ACHN (cell line): ENCODE data around the gene EPHB2.
"Not testable (repeated sequence)": the region's sequence is repeated elsewhere in the genome, so short reads cannot be mapped to it uniquely, and the experiment has no call there.

Experiments
- DNase-seq: peaks from one replicate; pipeline ENCODE4 v3.0.0-alpha.2; 2015
- in situ Hi-C: cut with HindIII; loops from 2 replicates; pipeline ENCODE4 v1.10.0; 2017; ENCODE audit warnings: low sequenced_read_pairs, low pct_ligation_motif_present, low pct_unique_long_range_greater_than_20kb

Gene EPHB2

DNA sequence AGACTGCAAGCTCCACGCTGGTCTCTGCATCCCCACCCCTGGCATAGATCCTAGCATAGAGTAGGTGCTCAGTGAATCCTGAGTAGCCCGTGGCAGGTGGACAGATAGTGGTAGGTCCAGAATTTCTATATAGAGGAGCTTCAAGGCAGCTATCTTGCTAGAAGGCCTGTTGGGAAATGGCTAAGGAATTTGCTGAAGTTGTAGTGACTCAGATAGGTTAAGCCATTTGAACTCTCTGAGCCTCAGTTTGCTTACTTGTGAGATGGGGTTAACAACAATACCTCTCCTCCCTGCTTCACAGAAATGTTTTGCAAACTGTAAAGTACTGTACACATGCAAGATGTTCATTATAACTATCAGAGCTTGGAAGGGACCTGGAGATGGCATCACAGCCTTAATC, 23.4 kb upstream of the EPHB2 start:
- in situ Hi-C loops: no loop called here
- no peak for DNase-seq

- no peak for DNase-seq
- in situ Hi-C loops: no loop called here
Observed at GRCh38 chr1:22688466-22688865, 22.2 kb upstream of the EPHB2 start.

GRCh38 chr1:22689505-22689904, 21.1 kb upstream of the EPHB2 start:
- DNase-seq: peak; percentile 95
- in situ Hi-C loops: no loop called here

DNA sequence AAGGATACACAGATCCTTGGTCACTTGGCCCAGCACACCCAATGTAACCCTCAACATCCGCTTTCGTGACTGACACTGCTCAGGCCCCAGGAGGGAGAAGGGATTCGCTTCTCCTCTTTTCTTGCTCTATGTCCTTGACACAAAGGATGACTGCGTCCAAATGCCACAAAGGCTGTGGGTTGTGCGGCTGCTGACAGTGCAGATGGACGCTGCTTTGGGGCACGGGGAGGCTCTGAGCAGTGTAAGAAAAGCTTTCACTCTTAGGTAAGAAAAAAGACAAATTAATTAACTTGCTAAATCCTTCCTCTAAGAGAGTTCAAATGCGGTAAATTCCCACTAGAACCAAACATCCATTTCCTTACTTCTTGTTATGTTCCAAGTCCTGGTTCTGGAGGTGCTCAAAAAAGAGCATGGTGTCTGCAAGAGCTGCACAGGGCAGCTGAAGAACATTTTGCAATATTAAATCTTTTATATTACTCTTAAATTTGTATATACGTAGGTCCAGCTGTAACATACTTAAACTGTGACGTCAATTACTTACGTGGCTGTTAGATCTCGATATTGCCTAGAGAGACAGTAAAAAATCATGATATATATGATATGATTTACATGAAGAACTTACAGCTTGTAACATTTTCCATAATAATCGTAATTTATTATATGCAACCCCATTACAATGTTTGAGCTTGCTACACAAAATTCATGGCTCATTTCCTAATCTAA, 19.4 kb upstream of the EPHB2 start:
- in situ Hi-C loops: no loop called here
- no peak for DNase-seq

GRCh38 chr1:22694172-22694571, 16.5 kb upstream of the EPHB2 start:
- in situ Hi-C loops: no loop called here
- DNase-seq: no peak

DNA sequence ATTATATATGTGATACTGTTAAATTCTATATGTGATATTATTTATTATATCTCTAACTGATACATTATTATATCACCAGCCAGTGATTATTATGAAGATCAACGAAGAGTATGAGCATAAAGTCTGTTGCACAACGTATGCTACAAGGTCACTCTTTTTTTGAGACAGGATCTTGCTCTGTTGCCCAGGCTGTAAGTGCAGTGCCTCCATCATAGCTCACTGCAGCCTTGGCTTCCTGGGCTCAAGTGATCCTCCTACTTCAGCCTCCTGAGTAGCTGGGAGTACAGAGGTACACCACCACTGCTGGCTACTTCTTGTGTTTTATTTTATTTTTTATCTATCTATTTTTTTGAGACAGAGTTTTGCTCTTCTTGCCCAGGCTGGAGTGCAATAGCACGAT, 14.0 kb upstream of the EPHB2 start:
- in situ Hi-C loops: no loop called here
- DNase-seq: no peak

DNA sequence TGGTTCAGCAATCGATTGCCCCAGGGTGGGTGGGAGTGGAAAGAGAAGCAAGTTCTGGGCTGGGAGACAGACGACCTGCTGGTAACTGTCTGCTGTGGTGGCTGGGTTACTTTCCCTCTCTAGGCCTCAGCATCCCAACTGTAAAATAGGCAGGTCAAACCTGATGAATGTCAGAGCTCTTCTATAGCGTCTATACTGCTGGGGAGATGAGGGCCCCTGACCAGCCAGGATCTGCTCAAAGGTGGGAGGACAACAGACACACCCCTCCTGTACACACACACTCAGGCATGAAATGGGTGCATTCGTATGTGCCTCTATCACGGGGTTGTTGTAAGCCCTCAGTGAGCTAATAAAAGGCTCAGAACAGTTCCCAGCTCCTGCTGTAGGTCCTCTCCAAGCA, 12.7 kb upstream of the EPHB2 start:
- in situ Hi-C loops: no loop called here
- no peak for DNase-seq

GRCh38 chr1:22699681-22700520, 10.7 kb upstream of the EPHB2 start:
- DNase-seq: no peak
- in situ Hi-C loops: no loop called here

GRCh38 chr1:22702296-22703085, 8.1 kb upstream of the EPHB2 start:
- in situ Hi-C loops: no loop called here

DNA sequence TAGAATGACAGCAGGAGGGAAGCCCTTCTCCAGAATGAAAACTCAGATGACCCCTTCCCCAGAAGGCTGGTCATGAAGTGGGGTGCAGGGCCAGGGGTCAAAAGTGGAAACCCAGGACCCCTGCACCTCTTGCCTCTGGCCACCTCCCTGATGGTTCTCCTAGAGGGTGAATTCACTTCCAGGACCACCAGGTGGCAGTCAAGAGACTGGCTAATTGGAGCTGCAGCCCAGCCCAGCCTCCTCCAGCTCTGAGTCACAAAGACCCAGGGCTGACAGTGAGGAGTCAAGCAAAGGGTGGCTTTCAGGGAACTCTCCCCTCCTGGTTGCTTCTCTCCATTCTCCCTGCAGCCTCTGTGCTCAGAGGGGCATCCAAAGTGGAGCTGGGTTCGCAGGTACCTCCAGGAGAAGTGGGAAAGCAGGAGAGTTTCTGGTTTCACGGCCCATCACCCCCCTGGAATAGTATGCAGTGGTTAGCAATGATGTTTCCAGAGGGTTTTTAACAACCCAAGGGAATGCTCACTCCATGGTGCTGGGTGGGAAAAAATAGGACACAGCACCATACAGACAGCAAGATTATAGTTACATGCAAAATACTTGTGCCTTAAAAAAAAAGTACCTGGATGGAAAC, 6.1 kb upstream of the EPHB2 start:
- DNase-seq: peak; percentile 81
- in situ Hi-C loops: no loop called here

More at GRCh38 chr1:22702296-22703085, 8.1 kb upstream of the EPHB2 start:
- DNase-seq: no peak

GRCh38 chr1:22705586-22705985, 5.1 kb upstream of the EPHB2 start:
- no peak for DNase-seq

GRCh38 chr1:22706100-22706499, 4.5 kb upstream of the EPHB2 start:
- in situ Hi-C loops, DNase-seq: not testable (repeated sequence)

More at GRCh38 chr1:22705586-22705985, 5.1 kb upstream of the EPHB2 start:
- in situ Hi-C loops: no loop called here

- DNase-seq: no peak
- in situ Hi-C loops: no loop called here
Observed at GRCh38 chr1:22708777-22709176, 1.9 kb upstream of the EPHB2 start.

DNA sequence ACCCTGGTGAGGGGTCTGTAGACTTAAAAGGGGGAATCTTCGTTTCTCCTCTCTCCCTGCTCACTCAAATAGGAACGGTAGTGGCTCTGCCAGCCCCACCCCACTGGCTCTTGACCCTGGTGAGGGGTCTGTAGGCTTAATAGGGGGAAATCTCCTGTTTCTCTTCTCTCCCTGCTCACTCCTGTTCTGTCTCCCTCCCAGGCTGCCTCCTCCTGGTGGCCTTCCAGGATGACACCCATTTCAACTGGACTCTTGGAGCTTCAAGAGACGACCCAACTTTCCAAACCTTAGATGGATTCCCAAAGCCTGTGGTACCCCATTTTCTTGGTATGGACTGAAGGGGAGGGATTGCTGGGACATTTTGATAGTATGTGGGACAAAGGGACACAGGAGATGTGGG, 1.4 kb upstream of the EPHB2 start:
- DNase-seq: peak; percentile 48
- in situ Hi-C loops: no loop called here

- DNase-seq: peak; percentile 55
- in situ Hi-C loops: no loop called here
Observed at GRCh38 chr1:22709891-22710700, 543 bp upstream of the EPHB2 start.

DNA sequence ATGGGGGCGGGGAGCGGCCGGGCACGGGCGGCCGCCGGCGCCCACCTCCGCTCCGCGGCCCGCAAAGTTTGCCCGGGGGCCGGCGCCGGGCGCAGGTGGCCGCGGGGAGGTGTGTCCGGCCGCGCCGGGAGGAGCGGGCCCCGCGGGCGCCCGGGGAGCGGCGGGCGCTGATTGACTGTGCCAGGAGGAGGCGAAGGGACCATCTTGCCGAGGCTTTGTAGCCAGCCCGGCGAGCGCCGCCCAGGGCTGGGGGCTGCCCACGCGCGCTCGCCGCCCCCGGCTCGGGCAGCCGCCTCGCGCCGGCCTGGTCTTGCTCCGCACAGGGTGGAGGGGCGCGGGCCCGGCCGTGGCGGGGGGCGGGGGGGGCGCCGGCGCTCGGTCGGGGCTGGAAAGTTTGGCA, 432 bp downstream of the EPHB2 start:
- DNase-seq: peak; percentile 9
- in situ Hi-C loops: no loop called here

- DNase-seq: peak; percentile 7
- in situ Hi-C loops: no loop called here
Observed at GRCh38 chr1:22711591-22712501, 1.2 kb downstream of the EPHB2 start.
